ENCODE results near the gene HLA-DQA2.
"Not testable (repeated sequence)": the region's sequence is repeated elsewhere in the genome, so short reads cannot be mapped to it uniquely, and the experiment has no call there.

Gene HLA-DQA2

DNA sequence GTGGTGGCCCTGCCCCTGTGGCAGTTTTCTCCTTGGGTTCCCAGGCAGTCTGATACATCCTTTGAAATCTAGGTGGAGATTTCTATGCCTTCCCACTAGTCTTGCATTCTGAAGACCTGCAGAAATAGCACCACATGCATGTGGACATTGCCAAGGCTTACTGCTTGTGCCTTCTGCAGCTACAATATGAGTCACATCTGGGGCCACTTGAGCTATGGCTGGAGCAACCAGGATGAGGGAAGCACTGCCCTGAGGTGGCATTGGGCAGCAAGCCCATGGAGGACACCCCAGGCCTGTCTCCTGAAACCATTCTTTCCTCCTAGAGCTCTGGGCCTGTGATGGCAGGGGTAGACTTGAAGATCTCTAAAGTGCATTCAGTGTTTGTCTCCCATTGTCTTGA is 37.8 kb downstream of the HLA-DQA2 start:
- H3K27ac ChIP-seq = no peak overlapping the region
- TF ChIP-seq ZFX (IDR thresholded peaks at IDR 0.05) = no peak
- TF ChIP-seq, protein P1, sequence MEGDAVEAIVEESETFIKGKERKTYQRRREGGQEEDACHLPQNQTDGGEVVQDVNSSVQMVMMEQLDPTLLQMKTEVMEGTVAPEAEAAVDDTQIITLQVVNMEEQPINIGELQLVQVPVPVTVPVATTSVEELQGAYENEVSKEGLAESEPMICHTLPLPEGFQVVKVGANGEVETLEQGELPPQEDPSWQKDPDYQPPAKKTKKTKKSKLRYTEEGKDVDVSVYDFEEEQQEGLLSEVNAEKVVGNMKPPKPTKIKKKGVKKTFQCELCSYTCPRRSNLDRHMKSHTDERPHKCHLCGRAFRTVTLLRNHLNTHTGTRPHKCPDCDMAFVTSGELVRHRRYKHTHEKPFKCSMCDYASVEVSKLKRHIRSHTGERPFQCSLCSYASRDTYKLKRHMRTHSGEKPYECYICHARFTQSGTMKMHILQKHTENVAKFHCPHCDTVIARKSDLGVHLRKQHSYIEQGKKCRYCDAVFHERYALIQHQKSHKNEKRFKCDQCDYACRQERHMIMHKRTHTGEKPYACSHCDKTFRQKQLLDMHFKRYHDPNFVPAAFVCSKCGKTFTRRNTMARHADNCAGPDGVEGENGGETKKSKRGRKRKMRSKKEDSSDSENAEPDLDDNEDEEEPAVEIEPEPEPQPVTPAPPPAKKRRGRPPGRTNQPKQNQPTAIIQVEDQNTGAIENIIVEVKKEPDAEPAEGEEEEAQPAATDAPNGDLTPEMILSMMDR (conservative IDR thresholded peaks at IDR 0.05) = no peak

DNA sequence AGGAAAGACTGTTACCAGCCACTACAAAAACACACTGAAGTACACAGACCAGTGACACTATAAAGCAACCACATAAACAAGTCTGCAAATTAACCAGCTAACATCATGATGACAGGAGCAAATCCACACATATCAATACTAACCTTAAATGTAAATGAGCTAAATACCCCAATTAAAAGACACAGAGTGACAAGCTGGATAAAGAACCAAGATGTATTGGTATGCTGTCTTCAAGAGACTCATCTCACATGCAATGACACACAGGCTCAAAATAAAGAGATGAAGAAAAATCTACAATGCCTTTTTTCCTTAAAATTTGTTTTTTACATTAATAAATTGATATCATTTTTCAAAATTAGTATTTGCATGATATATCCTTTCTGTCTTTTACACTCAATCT is 41.7 kb downstream of the HLA-DQA2 start:
- H3K27ac ChIP-seq = not testable (repeated sequence)

DNA sequence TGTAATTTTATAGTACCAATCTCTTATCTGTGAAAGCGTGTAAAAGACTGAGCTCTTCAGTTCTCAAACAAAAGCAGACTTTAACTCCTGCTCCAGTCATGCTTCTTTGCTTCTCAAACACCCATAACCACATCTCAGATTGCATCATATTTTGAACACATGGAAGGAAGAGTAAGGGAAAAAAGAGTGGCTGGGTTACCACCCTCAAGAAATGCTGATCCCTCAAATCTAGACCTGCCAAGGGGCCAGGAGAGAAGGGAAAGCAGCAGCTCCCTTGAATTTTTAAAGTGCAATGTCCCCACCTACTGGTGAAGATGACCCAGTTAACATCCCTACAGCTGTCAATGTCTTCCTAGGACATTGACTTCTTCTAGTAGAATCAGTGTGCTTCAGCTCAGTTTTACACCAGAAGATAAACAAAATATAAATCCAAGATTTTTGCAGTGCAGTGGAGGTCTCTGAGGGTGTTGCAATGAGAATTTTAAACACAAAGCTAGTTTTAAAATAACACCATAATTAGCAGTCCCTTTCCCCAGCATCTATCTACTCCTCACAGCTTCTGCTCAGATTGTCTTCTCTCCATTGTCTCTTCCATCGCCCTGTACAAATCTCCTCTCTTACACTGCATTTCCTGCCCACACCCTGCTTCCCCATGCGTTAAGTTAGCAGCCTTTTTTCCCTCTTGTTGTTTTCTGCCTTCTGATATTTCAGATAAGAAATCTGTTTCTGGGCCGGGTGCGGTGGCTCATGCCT is 44.8 kb downstream of the HLA-DQA2 start:
- H3K27ac ChIP-seq = no peak overlapping the region
- no peak for TF ChIP-seq ZFX (IDR thresholded peaks at IDR 0.05)
- TF ChIP-seq, protein P1 (conservative IDR thresholded peaks at IDR 0.05) = peak; percentile 77

DNA sequence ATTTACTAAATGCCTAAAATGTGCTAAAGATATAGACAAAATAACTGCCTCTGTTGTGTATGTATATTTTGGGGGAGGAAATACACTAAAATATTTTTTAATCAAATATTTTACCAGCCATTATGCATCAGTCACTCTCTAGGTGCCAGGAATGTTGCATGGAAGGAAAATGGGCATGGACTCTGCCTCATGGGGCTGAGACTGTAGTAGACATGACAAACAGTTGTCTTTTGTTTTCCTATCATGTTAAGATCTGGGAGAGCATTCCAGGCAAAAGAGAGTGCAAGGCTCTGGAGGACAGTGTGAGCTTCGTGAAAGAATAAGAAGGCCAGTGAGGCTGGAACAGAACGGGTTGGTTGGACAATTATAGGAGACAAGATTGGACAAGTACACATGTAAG is 49.1 kb downstream of the HLA-DQA2 start:
- H3K27ac ChIP-seq = no peak overlapping the region
- TF ChIP-seq, protein P1 (conservative IDR thresholded peaks at IDR 0.05) = no peak
- TF ChIP-seq ZFX (IDR thresholded peaks at IDR 0.05) = no peak

DNA sequence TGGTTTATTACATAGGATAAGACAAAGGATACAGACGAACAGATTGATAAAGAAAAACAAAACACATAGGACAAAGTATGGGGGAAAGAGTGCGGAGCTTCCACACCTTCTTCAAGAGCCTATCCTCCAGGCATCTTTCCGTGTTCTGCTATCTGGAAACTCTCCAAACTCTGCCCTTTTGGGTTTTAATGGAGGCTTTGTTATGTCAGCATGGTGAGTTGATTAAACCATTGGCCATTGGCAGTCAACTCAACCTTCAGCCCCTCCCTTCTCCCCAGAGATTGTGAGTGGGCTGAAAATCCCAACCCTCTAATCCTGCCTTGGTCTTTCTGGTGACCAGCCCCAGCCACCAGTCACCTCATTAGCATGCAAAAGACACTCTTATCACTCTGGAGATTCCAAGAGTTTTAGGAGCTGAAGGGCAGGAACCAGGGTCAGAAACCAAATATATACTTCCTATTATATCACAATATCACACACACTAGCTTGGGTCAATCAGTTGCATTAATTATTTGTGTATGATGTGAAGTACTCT is 51.8 kb downstream of the HLA-DQA2 start:
- TF ChIP-seq ZFX (IDR thresholded peaks at IDR 0.05) = no peak
- TF ChIP-seq, protein P1 (conservative IDR thresholded peaks at IDR 0.05) = no peak
- H3K27ac ChIP-seq = no peak overlapping the region

DNA sequence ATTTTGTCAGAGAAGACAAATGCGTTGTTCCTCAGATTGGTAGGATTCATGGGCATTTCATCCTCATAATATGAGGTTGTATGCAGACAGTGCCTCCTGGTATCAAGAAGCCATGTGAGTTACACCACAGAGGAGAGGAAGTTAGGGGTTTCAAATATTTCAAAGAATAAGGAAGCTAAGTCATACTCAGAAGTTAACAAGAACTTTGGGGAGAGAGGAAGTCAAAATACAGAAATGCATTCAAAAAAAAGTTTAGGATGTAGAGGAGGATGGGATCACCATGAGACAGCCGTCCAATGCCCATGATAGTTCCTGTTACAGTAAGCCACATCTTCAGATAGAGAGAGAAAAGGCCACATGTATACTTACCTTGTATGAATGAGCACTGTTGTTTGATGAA is 53.3 kb downstream of the HLA-DQA2 start:
- TF ChIP-seq, protein P1 (conservative IDR thresholded peaks at IDR 0.05) = no peak
- TF ChIP-seq ZFX (IDR thresholded peaks at IDR 0.05) = no peak
- H3K27ac ChIP-seq = no peak overlapping the region

All from C4-2B (cell line).